Retinal pigment epithelial cell (primary cell): ENCODE results near the gene GAA.

ENCODE experiments used
- DNase-seq: peaks from one replicate; pipeline ENCODE4 v3.0.0-alpha.2; 2010; ENCODE audit warnings: low read depth
- H3K4me3 ChIP-seq: 2 replicates; pipeline ENCODE4 v1.5.1; 2011; ENCODE audit warnings: mild to moderate bottlenecking, low read length, control low read depth, moderate library complexity
- TF ChIP-seq, protein P1 (sequence below): conservative IDR thresholded peaks from 2 replicates; pipeline ENCODE4 v1.5.1; 2011; ENCODE audit warnings: low read depth, low read length, control low read depth, inconsistent platforms

The GAA gene

DNA sequence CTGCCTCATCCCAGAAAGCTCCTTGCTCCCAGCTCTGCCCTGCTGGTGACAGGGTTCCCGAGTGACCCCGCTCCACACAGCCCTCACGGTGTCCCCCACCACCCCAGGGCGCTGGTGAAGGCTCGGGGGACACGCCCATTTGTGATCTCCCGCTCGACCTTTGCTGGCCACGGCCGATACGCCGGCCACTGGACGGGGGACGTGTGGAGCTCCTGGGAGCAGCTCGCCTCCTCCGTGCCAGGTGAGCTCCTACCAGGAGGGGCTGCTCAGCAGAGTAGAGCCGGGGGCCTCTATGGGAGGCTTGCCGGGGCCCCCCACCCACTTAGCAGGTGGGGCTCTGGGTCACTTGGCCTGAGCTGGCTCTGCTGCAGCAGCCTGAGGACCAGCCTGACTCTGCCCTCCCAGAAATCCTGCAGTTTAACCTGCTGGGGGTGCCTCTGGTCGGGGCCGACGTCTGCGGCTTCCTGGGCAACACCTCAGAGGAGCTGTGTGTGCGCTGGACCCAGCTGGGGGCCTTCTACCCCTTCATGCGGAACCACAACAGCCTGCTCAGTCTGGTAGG is 11.2 kb downstream of the GAA start:
- DNase-seq, result no peak
- no peak overlapping the region for H3K4me3 ChIP-seq
- TF ChIP-seq, protein P1, sequence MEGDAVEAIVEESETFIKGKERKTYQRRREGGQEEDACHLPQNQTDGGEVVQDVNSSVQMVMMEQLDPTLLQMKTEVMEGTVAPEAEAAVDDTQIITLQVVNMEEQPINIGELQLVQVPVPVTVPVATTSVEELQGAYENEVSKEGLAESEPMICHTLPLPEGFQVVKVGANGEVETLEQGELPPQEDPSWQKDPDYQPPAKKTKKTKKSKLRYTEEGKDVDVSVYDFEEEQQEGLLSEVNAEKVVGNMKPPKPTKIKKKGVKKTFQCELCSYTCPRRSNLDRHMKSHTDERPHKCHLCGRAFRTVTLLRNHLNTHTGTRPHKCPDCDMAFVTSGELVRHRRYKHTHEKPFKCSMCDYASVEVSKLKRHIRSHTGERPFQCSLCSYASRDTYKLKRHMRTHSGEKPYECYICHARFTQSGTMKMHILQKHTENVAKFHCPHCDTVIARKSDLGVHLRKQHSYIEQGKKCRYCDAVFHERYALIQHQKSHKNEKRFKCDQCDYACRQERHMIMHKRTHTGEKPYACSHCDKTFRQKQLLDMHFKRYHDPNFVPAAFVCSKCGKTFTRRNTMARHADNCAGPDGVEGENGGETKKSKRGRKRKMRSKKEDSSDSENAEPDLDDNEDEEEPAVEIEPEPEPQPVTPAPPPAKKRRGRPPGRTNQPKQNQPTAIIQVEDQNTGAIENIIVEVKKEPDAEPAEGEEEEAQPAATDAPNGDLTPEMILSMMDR, result no peak

- no peak overlapping the region for H3K4me3 ChIP-seq
- DNase-seq, result no peak
- TF ChIP-seq, protein P1, result no peak
These were observed 11.7 kb downstream of the GAA start for GRCh38 chr17:80113033-80113484.

- TF ChIP-seq, protein P1, result no peak
- DNase-seq, result no peak
- no peak overlapping the region for H3K4me3 ChIP-seq
These were observed 13.4 kb downstream of the GAA start for GRCh38 chr17:80114758-80115157.

DNA sequence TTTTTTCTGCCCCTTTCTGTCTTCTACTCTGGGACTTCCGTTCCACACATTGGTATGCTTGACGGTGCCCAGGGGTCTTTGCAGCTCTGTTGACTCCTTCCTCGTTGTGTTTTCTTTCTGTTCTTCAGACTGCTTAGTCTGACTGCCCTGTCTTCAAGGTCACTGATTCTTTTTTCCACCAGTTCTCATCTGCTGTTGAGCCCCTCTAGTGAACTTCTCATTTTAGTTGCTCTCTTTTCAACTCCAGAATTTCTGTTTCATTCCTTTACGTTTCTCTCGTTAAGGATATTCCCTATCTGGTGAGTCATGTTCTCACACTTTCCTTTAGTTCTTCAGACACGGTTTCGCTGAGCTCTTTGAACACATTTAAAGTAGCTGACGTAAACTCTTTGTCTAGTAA is 13.8 kb downstream of the GAA start:
- DNase-seq, result no peak
- no peak overlapping the region for H3K4me3 ChIP-seq
- TF ChIP-seq, protein P1, result no peak

DNA sequence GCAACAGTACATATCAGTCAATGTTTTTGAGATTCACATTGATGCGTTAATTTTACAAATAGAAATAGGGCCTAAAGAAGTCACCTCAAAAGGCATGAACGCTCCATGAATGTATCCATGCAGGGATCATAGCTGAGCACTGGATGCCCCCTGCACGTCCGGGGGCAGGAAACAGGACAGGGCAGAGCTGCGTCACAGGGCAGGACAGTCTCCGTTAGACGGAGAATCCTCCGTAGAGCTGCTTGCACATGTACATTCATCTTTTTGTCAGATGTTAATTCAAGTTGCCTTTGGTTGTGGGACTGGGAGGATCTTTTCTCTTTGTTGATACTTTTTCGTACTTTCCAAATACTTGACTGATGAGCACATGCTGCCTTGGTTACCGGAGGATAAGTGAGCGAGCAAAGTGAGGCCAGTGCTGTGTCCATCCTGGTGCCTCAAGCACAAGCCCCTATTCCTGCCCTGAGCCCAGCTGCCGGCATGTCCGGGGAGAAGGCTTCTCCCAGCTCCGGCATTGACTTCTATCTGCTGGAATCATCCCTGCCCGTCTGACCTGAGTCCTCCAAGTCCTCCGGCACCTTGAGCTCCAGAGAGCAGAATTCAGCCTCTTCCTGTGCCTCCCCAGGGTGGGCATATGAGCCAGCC is 15.0 kb downstream of the GAA start:
- no peak for DNase-seq
- TF ChIP-seq, protein P1, result no peak
- no peak overlapping the region for H3K4me3 ChIP-seq

DNA sequence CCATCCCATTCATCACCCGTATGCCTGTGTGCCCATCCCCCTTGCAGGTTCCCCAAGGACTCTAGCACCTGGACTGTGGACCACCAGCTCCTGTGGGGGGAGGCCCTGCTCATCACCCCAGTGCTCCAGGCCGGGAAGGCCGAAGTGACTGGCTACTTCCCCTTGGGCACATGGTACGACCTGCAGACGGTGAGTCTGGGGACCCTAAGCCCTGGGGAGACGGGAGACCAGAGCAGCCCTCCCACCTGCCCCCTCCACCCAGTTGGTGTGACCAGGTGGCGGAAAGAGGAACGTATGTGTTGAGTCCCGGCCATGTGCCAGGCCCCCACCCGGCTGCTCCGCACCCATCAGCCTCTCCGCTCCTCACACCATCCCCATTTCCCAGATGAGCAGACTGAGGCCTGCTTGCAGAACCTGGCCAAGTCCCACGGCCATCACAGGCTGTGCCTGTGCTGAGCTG is 15.6 kb downstream of the GAA start:
- no peak for DNase-seq
- no peak overlapping the region for H3K4me3 ChIP-seq
- TF ChIP-seq, protein P1, result no peak
